HG03103 (cell line): ENCODE data around the gene RNASE12.
A peak's percentile ranks its signal among the peaks of the same experiment; 100 is the strongest.
"Not testable (repeated sequence)": the region's sequence is repeated elsewhere in the genome, so short reads cannot be mapped to it uniquely, and the experiment has no call there.

Source experiments
- ATAC-seq: cut with Tn5 transposase; IDR thresholded peaks from one replicate; pipeline ENCODE4 v1.9.1; 2021; ENCODE audit warnings: low read depth; ENCODE audit not compliant: unreplicated experiment

The RNASE12 gene, protein sequence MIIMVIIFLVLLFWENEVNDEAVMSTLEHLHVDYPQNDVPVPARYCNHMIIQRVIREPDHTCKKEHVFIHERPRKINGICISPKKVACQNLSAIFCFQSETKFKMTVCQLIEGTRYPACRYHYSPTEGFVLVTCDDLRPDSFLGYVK

DNA sequence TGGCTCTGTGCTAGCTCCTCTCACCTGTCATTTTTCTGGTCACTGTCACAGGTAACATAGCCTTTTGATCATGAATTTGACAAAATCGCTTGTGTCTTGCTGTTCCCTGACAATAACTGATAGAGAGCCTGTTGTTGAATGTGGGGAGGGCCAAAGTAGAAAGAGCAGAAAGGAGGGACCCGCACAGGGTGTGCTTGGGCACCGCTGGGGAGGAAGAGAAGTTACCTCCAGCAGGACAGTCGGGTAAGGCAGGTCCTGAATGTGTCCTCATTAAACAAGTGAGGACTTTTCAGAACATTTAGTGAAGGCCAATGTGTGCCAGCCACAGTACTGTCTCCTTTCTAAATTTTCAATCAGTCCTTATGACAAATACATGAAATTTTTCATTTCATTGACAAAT is at the start of gene RNASE12:
Gene RNASE12 (minus strand): TSS at position 142 of the 400 bp plus-strand sequence. CDS start 653 bp downstream, outside the sequence.
- no peak for ATAC-seq

DNA sequence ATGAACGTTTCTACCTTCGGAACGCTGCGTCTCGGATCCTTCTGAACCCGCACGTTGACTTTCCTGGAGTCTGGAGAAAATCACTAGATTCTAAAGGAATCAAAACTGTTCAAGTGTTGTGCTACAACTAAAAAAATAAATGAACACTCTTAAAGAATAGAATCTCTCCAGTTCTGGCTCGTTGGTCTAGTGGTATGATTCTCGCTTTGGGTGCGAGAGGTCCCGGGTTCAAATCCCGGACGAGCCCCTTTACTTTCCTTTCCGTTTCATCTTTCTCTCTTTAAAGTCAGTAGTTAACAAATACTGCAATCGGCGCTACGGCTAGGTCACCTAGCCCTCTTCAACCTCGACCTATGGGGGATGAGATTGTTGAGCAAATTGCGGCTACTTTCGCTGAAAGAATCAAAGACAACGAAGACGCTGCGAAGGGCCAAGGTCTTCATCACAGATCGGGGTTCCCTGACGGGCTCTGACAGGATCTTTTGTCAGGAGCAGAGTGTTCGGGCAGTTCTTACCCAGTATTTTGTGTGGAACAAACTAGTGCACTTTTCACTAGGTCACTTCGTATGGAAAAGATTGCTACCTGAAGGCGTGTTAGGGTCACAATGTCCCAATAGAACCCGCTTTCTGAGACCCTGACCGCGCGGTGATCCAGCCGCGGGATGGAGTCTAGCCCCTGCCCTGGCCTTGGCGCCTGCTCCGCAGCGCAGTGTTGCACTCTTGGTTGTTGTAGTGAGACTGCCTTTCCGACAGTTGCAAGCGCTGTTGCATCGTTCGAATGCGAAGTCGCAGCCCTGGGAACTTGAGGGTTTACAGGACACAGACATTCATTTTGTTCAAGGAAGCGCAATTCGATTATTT is 41.9 kb upstream of the RNASE12 start:
- peak; percentile 64 for ATAC-seq

DNA sequence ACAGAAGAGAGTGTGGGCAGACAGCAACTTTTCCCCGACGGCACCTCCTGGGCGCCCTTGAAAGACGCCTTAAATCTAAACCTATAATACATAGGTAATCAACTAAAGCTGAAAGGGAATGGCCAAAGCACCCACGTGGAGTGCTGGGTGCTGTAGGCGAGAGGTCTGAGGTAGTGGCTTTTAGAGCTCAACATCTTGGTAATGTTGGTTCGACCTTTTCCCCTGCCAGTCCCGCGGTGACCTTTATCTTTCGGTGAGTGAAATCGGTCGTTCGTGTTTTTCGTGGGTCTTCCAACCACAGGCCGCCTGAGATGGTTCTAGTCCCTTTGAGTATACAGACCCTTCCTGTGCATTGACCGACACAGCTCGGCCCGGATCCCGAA is 41.3 kb upstream of the RNASE12 start:
- ATAC-seq = no peak

DNA sequence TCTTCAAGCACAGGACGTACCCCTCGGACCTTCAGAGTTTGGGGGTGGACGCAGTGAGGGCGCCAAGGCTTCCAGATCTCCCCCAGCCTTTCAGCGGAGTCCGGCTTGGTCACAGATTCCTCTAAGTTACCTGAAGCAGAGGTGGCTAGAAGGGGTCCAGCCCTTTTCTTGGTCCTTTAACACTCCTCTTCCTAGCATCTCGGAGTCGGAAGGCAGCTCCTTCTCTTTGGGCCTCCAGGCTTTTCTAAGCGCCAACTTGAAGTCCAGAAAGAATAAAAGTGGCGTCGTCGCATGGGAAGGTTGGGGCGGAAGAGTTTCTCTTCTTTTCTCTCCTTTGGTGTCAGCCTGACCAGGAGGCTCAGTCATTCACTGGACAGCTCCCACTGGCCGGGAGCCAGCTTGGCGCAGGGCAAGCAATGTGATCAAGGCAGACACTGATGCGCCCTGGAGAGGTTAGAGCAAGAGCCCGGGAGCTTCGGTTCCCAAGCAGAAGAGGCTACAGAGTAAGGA is 40.8 kb upstream of the RNASE12 start:
- ATAC-seq = no peak

DNA sequence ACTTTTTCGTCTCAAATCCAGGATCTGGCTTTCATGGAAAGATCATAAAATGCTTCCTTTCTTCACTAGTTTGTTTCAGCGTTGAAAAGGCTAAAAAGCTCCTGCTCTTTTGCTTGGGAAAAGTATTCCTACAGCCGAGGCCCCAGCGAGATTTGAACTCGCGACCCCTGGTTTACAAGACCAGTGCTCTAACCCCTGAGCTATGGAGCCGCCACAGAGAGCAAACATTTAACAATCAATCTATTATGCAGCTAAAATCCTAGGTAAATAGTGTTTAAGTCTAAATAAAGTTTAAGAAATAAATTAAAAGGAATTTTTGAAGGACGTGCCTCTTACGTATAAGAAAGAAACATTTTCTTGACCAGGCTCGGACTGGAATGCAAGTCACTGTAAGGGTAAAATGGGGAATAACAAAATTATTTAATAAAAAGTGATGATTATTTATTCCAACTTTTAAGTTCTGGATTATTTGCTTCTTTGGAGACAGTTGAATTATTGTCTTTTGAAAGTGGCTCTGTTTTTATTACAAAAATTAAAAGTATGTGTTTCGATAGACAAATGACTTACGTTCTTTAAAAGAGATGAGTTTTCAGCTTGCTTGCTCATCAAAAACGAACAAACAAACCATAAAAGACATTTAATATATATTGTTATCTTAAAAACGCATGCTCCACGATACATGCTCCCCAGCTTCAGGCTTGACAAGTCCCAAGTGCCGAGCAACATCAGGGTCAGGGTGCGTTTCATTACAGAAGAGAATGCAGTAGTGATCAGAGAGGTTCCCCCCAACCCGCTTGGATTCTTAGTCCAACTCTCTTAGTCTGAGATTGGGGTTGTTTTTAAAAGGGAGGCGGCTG is 40.1 kb upstream of the RNASE12 start:
- no peak for ATAC-seq

DNA sequence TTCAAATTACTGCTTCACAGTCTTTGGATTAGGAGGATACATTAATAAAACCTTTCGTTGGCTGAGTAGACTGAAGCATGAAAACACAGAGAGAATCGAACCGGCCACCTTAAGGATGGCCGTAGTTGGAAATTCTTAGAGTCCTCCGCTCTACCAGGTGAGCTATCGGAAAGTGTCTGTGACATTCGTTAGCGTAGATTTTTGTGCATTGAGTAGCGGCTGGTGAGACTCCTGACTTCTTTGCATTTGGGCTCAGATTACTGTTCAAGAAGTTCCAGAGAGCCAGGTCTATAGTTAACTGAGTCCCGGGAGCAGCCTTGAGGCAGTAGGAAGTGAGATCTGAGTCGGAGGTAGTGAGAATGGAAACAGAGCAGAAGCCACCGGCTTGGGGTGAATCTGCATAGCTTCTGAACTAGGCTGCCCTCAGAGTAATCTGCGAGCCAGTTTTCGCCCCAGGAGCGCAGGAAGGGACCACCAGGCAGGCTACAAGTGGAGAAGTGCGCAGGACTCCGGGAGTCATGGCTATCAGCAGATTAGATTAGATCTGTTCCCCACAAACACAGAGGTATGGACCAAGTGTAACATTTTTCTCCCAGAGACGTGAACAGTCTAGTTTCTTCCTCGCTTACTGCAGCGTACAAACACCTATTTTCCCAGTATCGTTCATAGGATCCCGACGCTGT is 39.3 kb upstream of the RNASE12 start:
- ATAC-seq = no peak

DNA sequence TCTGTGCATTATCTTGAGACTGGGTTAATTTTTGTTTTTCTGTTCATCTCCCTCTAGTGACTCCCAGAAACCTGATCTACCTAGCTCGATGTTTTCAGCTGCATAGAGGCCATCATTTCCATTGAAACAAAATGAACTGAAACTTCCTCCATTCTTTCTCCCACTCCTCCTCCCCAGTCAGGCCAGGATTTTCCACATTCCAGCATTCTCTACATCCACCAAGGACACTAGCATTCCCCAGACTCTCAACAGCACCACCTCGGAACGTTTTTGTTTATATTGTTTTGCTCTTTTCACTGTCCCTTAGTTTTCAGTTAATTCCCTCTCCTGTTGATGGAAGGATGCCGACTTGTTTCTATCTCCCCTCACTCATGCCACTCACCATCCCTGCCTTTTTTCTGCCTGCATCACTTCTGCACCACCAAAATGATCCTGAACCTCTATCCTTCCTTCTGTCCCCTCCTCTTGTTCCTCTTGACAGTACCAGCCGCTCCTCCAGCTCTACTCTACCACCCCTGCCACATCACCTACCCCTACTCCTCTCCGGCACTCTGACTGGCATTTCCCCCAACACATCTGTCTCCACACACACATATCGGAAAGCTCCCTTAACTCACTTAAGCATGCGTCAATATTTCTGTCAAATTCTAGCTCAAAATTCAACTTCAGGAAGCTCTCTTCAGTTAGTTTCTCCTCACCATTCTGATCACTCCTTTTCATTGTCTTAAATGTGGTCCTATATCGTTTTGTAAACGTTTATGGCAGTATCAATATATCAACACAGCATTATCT is 37.1 kb upstream of the RNASE12 start:
- no peak for ATAC-seq

DNA sequence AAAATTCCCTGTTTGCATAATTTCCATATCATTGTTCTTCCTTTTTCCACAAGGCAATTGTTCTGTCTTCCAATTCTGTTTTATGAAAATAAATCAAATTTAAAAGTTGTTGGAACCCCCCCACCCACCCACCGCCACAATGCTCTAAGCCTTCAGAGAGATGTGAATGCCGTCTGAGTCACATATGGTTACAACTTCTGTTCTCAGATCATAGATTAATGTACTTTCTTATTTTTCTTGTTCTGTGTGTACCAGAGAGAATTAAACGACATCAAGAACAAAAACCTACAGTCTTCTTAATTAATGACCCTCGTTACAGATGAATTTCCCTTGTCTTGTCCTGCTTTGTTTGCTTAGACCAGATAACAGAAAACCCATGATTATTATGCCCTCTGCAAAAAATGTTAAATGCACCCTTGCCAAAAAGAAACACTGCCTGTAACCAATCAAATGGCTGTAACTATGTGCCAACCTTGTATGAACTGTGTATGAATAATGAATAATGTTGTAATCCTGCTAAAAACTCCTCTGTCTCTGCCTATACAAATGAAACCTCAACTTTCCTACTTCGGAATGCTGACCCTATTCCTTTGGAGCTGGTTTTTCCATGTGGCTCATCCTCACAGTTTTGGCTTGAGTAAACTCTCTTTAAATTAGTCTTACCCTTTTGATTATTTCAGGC is 36.3 kb upstream of the RNASE12 start:
- no peak for ATAC-seq

DNA sequence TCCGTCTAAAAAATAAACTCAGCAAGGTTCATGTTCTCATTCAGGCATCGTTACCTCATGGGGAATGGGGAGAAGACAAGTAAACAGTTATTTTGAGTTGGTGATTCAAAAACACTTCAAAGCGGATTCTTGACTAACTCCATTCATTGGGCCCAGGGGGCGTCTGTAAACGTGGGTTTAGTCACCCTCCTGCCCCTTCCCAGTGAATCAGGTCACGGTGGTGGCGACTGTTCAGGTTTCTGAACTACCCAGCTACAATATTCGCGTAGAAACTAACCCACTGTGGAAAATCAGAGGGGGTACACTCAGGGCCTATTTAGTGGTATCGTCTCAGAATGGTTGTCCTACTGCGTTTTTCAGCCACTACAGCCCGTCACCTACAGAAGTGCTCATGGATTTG is 35.1 kb upstream of the RNASE12 start:
- no peak for ATAC-seq

DNA sequence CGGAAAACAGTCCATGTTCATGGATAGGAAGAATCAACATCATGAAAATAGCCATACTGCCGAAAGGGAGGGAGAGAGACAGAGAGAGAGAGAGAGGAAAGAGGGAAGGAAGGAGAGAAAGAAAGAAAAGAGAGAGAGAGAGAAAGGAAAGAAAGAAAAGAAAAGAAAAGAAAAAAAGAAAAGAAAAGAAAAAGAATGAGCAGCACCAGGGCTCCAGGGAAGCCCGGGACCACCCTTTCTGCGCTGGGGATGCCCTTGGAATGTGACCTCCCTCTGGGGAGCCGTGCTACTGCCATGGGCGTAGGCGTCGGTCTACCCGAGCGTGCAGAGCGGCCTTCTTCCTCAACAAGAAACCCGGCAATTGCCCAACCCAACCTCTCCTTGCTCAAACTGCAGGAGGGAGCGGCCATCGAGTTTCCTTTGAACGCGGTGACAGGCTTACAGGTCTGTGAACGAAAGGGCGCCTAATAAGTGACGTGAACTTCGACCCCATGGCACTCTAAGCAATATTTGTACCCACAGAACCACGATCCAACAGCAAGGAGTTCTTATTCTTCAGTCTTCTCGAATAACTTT is 33.4 kb upstream of the RNASE12 start:
- ATAC-seq = peak; percentile 43

DNA sequence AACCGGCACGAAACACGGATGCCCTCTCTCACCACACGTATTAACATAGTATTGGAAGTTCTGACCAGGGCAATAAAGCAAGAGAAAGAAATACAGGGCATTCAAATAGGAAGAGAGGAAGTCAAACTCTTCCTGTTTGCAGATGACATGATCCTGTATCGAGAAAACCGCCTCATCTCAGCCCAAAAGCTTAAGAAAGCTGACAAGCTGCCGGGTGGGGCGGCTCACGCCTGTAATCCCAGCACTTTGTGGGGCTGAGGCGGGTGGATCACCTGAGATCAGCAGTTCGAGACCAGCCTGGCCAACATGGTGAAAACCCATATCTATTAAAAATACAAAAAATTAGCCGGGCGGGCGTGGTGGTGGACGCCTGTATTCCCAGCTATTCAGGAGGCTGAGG is 32.6 kb upstream of the RNASE12 start:
- ATAC-seq = no peak

DNA sequence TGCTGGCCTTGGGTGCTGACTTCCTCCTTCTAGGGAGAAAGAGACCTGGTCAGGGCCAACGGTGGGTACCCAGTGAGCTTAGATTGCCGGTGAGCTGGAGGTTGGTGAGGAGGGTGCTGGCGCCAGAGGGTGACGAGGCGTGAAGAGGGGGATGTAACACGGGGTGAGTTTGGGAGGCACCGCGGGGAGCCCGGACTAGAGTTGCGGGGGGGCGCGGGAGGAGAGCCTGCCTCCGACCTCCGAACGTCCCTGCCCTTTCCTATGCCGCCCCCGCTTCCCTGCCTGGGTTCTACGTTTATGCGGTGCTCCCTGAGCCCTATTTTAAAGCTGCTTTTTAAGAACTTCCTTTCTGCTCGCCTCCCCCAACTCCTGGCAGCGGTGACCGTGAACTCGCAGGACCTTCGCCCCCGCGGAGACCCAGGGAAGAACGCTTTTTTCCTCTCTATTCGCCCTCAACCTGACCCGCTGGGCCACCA is 31.7 kb upstream of the RNASE12 start:
- no peak for ATAC-seq

DNA sequence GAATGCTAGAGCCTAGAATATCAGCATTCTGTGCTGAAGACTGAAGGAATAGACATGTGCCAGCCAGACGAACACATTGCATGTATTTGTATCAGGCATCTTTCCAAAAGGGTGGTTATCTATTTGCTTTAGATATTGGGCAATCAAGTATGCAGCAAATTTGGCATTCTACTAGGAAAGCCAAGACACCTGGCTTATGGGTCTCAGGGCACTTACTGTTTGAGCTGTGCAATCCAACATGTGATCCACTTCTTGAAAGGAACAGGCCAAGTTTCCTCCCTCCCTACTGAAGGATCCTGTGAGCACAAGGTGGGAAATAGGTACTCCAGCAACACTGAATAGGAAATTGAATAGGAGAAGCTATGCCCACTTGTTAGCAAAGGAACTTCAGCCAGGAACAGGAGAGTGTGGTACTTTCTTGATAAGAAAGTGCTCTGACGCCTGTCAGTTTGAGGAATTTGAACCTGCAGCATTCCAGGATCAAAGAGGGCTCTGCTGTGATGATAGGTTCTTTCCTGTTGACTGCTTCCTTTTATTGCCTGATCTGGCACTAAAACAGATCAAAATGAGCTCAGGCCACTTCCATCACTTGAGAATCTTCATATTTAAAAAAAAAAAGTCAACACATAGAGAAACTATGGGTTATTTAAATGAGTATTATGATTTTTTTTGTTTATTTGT is 29.8 kb upstream of the RNASE12 start:
- no peak for ATAC-seq

DNA sequence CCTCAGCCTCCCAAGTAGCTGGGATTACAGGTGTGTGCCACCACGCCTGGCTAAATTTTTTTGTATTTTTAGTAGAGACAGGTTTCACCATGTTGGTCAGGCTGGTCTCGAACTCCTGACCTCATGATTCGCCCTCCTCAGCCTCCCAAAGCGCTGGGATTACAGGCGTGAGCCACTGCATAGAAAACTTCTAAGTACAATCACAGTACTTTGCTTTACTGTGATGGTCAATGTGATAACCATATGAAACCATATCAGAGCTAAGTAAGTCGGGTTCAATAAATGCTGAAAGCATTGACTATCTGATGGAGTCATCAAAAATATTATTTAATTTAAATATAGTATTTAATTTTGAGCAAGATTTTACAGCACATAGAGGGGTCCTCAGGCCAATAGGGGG is 28.5 kb upstream of the RNASE12 start:
- ATAC-seq = not testable (repeated sequence)

DNA sequence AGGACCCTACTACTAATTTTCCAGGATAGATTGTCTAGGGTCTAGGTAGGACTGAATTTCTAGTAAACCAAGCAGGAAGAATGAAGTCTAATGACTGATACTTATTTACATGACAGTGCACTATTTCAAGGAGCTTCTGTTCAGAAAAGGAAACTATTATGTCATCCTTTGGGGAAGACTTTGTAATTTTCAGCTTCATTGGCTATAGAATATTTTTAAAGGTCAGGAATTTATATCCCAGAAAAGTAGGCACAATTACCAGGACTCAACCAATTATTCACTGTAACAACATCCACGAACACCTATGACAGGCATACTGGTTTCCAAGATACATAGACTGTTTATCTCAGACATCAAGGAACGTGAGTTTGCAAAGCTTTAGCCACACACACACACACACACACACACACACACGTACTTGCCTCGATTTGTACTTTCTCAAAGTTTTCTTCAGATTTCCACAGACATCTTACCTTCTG is 27.1 kb upstream of the RNASE12 start:
- ATAC-seq = no peak

DNA sequence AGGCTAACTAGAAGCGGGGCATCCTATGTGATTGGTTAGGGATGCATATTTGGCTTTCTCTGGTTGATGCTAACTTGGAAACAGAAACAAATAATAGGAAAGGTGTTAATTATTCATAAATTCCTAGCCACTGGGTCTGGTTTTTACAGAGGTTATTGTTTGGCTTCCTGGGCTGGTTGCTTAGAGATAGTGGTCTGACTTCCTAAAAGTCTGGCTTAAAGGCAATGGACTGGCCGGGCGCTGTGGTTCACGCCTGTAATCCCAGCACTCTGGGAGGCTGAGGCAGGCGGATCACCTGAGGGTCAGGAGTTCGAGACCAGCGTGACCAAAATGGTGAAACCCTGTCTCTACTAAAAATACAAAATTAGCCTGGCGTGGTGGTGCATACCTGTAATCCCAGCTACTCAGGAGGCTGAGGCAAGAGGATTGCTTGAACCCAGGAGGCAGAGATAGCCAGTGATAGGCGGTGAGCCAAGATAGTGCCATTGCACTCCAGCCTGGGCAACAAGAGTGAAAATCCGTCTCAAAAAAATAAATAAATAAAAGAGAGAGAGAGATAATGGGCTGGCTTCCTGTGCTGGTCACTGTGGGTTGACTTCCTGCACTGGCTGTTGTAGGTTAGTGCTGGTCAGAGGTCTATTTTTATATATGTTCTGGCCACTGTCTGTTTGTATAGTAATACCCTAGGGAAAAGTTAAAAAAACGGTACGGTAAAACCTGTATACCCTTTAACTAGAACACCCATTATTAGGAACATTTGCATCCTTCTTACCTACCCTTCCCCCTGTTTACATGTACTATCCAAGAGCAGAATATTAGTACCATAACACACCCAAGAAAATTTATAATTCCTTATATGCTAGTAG is 26.2 kb upstream of the RNASE12 start:
- no peak for ATAC-seq

DNA sequence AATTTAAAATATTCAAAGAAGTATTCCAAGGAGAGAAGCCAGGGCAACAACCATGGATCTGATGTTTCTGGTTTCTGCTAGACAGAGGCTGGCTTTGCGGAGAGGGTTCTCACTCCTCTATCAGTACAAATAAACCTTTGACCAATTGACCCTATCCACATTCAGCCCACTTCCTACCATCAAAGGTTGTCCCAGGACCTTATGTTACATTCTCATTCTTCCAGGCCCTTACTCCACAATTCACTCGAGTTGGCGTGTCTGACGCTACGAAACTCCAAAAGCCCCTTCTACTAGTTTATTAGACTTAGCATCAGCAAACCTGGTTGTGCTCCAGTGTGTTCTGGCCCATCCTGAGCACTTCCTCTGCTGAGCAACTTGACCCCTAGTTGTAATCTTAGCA is 24.8 kb upstream of the RNASE12 start:
- ATAC-seq = no peak
